HepG2 (cell line): Measurements from ENCODE around the gene KCNQ2. TPM values are rescaled to one million over a fixed set of nuclear protein-coding genes. Genes with fewer than 3 reads are reported as not detected.

Source experiments
- ATAC-seq: fragments of 200-7000 bp; cut with Tn5 transposase; 3 replicates; pipeline ENCODE4 v1.9.1; 2020; ENCODE audit warnings: mild to moderate bottlenecking, moderate library complexity
- BruUV-seq: library from RNA; stranded (reverse); fragments of 400-500 nt; replicated peaks from 2 replicates; lab custom pipeline; 2021; lab: Mats Ljungman, UMichigan
- CTCF ChIA-PET: fragments of 300-600 bp; formaldehyde crosslinking; extraction: SDS; loops from one replicate; lab custom pipeline; 2021; ENCODE audit warnings: low total read pairs, inconsistent platforms, low intra/inter-chr PET ratio; lab: Yijun Ruan, JAX
- POLR2A ChIA-PET: fragments of 350-600 bp; sonication (Branson Sonifier 250); formaldehyde crosslinking; loops from one replicate; lab custom pipeline; 2020; ENCODE audit warnings: antibody characterized with exemption, inconsistent platforms; lab: Yijun Ruan, JAX
- DNase-seq: peaks from one replicate; pipeline ENCODE4 v3.0.0-alpha.2; 2015; ENCODE audit warnings: low spot score
- FAIRE-seq: peaks from 3 replicates; lab custom pipeline; 2011; peaks lifted over from hg19 to GRCh38; lab: Jason Lieb, UNC
- H2AFZ ChIP-seq: one replicate; pipeline ENCODE4 v1.6.1; 2011; ENCODE audit warnings: low read length, inconsistent platforms
- H3K27ac ChIP-seq: fragments of 300-600 bp; 3 replicates; pipeline ENCODE4 v1.8.0; 2011; ENCODE audit warnings: mixed run types, mild to moderate bottlenecking, mixed read lengths, low read length, inconsistent platforms; ENCODE audit not compliant: insufficient read depth; ENCODE audit errors: extremely low read length
- H3K27me3 ChIP-seq, 2 experiments: fragments of 200-600 bp in 1 of 2; 2 replicates in 1 of 2; 3 replicates in 1 of 2; pipeline versions ENCODE4 v1.6.0 to v1.8.0; 2011; ENCODE audit warnings: low read length in 2 of 2, mild to moderate bottlenecking in 2 of 2, moderate library complexity in 2 of 2, inconsistent platforms in 1 of 2; ENCODE audit not compliant: insufficient read depth in 2 of 2, control insufficient read depth in 1 of 2
- H3K36me3 ChIP-seq, 2 experiments: fragments of 200-600 bp in 1 of 2; replicated peaks in 1 of 2; 2 replicates in 1 of 2; 3 replicates in 1 of 2; pipeline versions ENCODE4 v1.5.1 to v1.8.0; 2011; ENCODE audit warnings: low read length in 2 of 2, inconsistent platforms in 1 of 2; ENCODE audit not compliant: insufficient read depth in 2 of 2, control insufficient read depth in 1 of 2
- H3K4me1 ChIP-seq: 2 replicates; pipeline ENCODE4 v1.5.1; 2012; ENCODE audit warnings: low read length, inconsistent platforms; ENCODE audit not compliant: insufficient read depth
- H3K4me2 ChIP-seq: 2 replicates; pipeline ENCODE4 v1.6.0; 2011; ENCODE audit warnings: low read depth, low read length, inconsistent platforms
- H3K4me3 ChIP-seq, 3 experiments: fragments of 200-600 bp in 1 of 3; sonication (generic), shearing (Covaris generic) in 1 of 3; replicated peaks in 1 of 3; 2 replicates each; pipeline ENCODE4 v1.5.1; 2011 to 2016; ENCODE audit warnings: low read length in 3 of 3, inconsistent platforms in 2 of 3, low read depth in 2 of 3, mild to moderate bottlenecking in 2 of 3, control low read depth in 1 of 3, mixed read lengths in 1 of 3; ENCODE audit not compliant: insufficient read depth in 1 of 3
- H3K79me2 ChIP-seq: one replicate; pipeline ENCODE4 v1.6.1; 2011; ENCODE audit warnings: low read length, inconsistent platforms; ENCODE audit not compliant: insufficient read depth
- H3K9ac ChIP-seq: 2 replicates; pipeline ENCODE4 v1.6.0; 2011; ENCODE audit warnings: mild to moderate bottlenecking, low read depth, low read length, inconsistent platforms; ENCODE audit not compliant: insufficient read depth
- H3K9me3 ChIP-seq: 2 replicates; pipeline ENCODE4 v1.5.1; 2012; ENCODE audit warnings: mild to moderate bottlenecking, low read length
- H4K20me1 ChIP-seq: 2 replicates; pipeline ENCODE4 v1.6.0; 2011; ENCODE audit warnings: inconsistent platforms, mild to moderate bottlenecking, low read length, moderate library complexity; ENCODE audit not compliant: insufficient read depth
- BHLHE40 ChIP-seq: IDR thresholded peaks from 2 replicates; pipeline ENCODE4 v1.6.1; 2011; ENCODE audit warnings: low read length, improper control_type of control experiment
- ELF1 ChIP-seq: sonication (generic); formaldehyde crosslinking; IDR thresholded peaks from 2 replicates; pipeline ENCODE4 v1.4.0; 2020; ENCODE audit warnings: missing genetic modification reagents
- JUNB ChIP-seq: sonication (generic); formaldehyde crosslinking; IDR thresholded peaks from 2 replicates; pipeline ENCODE4 v1.8.0; 2022; ENCODE audit warnings: missing genetic modification reagents, mild to moderate bottlenecking, borderline replicate concordance
- PCBP1 ChIP-seq: fragments of 200-400 bp; formaldehyde crosslinking; IDR thresholded peaks from 2 replicates; pipeline ENCODE4 v1.6.1; 2017; ENCODE audit warnings: mild to moderate bottlenecking, low read depth, low read length, borderline replicate concordance
- ZNF10 ChIP-seq: sonication (generic); formaldehyde crosslinking; IDR thresholded peaks from 2 replicates; pipeline ENCODE4 v1.4.0; 2020; ENCODE audit warnings: mild to moderate bottlenecking, low read depth, missing genetic modification reagents, borderline replicate concordance
- ZNF138 ChIP-seq: sonication (generic); formaldehyde crosslinking; IDR thresholded peaks from 2 replicates; pipeline ENCODE4 v1.5.0; 2020; ENCODE audit warnings: mild to moderate bottlenecking, low read depth, missing genetic modification reagents
- ZNF180 ChIP-seq: sonication (generic); formaldehyde crosslinking; IDR thresholded peaks from 2 replicates; pipeline ENCODE4 v1.4.0; 2020; ENCODE audit warnings: low read depth, missing genetic modification reagents, borderline replicate concordance
- ZUFSP ChIP-seq: sonication (generic); formaldehyde crosslinking; IDR thresholded peaks from 2 replicates; pipeline ENCODE4 v1.9.0; 2021; ENCODE audit warnings: missing genetic modification reagents, mild to moderate bottlenecking, borderline replicate concordance
- WGBS: methylation state at CpG from one replicate; pipeline ENCODE4 v1.1.6; 2017; ENCODE audit warnings: low lambda C conversion rate; 5-methylcytosine and 5-hydroxymethylcytosine counted together
- in situ Hi-C: cut with HindIII; loops from 2 replicates; pipeline ENCODE4 v1.10.0; 2017; ENCODE audit warnings: low pct_unique_long_range_greater_than_20kb; ENCODE audit not compliant: extremely low pct_ligation_motif_present
- intact Hi-C: fragments of 100-400 bp; cut with micrococcal nuclease; formaldehyde crosslinking; loops from one replicate; pipeline ENCODE4 v1.10.0; 2022; ENCODE audit not compliant: unreplicated experiment
- polyA plus RNA-seq, 8 experiments: library from polyadenylated mRNA; depleted of rRNA in 3 of 8; stranded (reverse) in 7 of 8; unstranded in 1 of 8; fragments of >200 nt; fragmentation: Illumina TruSeq in 4 of 8; extraction: Trizol in 4 of 8; gene quantifications; 2 replicates each; pipeline versions ENCODE4 v1.2.1 to v1.2.3, GENCODE V29; 2011 to 2016; ENCODE audit warnings: low read depth in 4 of 8, missing spikeins in 1 of 8, mixed read lengths in 1 of 8; ENCODE audit not compliant: insufficient read depth in 1 of 8
- total RNA-seq, 5 experiments: library from RNA; depleted of rRNA; stranded (reverse); fragments of >200 nt; fragmentation: Illumina TruSeq; extraction: Trizol; gene quantifications; 2 replicates each; pipeline ENCODE4 v1.2.3, GENCODE V29; 2016; ENCODE audit warnings: low read depth in 1 of 5
- TF ChIP-seq, protein P1 (sequence below): sonication (generic); formaldehyde crosslinking; IDR thresholded peaks from 2 replicates; pipeline ENCODE4 v1.5.0; 2020; ENCODE audit warnings: mild to moderate bottlenecking, missing genetic modification reagents

Gene KCNQ2
- total and polyA plus RNA-seq, 2 of the 13 experiments (the other 11 are each of a cell fraction or from before 2014, with no cell fraction given) = not detected

DNA sequence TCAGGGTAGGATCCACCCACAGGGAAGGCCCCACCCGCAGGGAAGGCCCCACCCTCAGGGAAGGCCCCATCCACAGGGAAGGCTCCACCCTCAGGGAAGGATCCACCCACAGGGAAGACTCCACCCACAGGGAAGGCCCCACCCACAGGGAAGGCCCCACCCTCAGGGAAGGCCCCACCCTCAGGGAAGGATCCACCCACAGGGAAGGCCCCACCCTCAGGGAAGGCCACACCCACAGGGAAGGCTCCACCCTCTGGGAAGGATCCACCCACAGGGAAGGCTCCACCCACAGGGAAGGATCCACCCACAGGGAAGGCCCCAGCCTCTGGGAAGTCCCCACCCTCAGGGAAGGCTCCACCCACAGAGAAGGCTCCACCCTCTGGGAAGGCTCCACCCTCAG, 40.5 kb downstream of the KCNQ2 start (continued):
- TF ChIP-seq ELF1 (CRISPR knock-in tag) = no peak
- TF ChIP-seq, protein P1, sequence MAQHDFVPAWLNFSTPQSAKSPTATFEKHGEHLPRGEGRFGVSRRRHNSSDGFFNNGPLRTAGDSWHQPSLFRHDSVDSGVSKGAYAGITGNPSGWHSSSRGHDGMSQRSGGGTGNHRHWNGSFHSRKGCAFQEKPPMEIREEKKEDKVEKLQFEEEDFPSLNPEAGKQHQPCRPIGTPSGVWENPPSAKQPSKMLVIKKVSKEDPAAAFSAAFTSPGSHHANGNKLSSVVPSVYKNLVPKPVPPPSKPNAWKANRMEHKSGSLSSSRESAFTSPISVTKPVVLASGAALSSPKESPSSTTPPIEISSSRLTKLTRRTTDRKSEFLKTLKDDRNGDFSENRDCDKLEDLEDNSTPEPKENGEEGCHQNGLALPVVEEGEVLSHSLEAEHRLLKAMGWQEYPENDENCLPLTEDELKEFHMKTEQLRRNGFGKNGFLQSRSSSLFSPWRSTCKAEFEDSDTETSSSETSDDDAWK (CRISPR knock-in tag) = no peak
- no peak for TF ChIP-seq BHLHE40
- no peak for TF ChIP-seq ZNF10 (CRISPR knock-in tag)
- no peak for TF ChIP-seq ZNF138 (CRISPR knock-in tag)
- TF ChIP-seq ZUFSP (CRISPR knock-in tag) = no peak
- no peak for TF ChIP-seq JUNB (CRISPR knock-in tag)
- TF ChIP-seq, all 625 proteins: peak for 0

DNA sequence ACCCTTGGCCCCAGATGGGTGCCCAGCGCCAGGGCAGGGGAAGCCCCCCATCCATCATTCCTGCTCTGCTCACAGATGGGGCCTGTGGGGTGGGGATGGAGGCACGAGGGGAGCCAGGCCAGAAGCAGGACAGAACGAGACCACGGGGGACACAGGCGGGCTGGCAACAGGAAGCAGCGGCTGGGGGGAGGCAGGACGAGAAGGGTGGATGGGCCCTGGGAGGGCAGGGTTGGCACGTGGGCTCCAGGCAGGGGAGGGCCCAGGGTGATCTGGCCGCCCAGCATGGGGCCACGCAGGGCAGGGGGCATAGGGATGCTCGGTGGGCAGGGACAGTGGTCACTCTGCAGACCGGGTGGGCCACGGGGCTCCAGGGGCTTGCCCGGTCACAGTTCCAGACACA, 41.6 kb downstream of the KCNQ2 start:
- H4K20me1 ChIP-seq = peaks cover 4% of the 10 kb centered on the region; the same call in 1 of the 2 replicates
- in situ Hi-C loops = no loop called here
- H3K27ac ChIP-seq = no peak overlapping the region
- FAIRE-seq = no peak
- BruUV-seq = no TSS peak
- ChIA-PET CTCF (no interaction called here), POLR2A (no interaction called here)
- H3K9me3 ChIP-seq = no peaks in the 10 kb centered on the region
- no peak overlapping the region for H3K9ac ChIP-seq
- TF ChIP-seq ZNF180 (CRISPR knock-in tag) = no peak
- TF ChIP-seq PCBP1 = 0 out of 2 replicates have a peak, but pooled peaks have one; percentile 21
- H2AFZ ChIP-seq = no peak overlapping the region
- no peak overlapping the region for H3K4me3 ChIP-seq
- H3K4me2 ChIP-seq = no peak overlapping the region
- intact Hi-C loops = no loop called here
- 21% methylated on average over 14 of the region's 14 CpGs for WGBS
- H3K27me3 ChIP-seq = peaks cover 22 to 58% of the 10 kb centered on the region in 2 experiments
- no peaks in the 10 kb centered on the region for H3K4me1 ChIP-seq
- no peak for ATAC-seq
- no peaks in the 10 kb centered on the region for H3K36me3 ChIP-seq
- DNase-seq = no peak
- no peaks in the 10 kb centered on the region for H3K79me2 ChIP-seq
